Measurements from ENCODE around the gene NOTCH1. TPM values are rescaled to one million over a fixed set of nuclear protein-coding genes. Genes with fewer than 3 reads are reported as not detected.

The NOTCH1 gene
- total RNA-seq, 4 donors from 2014 or later = 19.6 to 35.4 (median 23.2) TPM

DNA sequence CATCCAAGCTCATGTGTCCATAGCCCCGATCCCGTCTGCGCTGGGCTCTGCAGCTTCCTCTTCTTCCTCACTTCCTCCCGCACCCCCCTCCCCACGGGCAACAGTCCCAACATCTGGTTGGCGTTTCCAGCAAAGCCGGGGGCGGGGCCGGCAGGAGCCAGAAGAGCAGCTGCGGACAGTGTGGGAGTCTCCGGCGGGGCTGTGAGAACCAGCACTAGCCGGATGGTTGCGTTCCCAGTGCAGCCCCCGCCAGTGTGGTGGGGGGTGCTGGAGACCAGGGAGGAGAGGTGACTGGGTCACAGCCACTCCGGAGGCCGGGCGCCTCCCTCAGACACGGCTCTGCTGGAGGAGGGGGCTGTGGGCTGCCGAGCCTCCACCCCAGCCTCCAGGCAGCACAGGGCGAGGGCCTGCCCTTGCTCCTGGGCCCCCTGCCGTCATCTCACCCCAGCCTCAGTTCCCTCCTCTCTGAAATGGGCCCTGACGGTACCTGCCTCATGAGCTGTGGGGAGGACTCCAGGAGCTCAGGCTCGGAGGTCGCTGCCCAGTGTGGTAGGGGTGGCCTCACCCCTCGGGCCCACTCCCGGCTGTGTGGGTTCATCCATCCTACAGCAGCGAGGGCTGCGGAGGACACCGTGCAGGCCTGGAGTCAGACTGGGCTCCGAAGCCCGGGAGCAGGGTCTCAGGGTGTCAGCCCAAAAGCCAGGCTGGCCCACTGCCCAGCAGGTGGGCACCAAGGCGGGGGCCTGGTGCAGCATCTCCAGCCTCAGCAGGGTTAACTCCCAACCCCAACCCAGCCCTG lies 41.5 kb upstream of the NOTCH1 start:
- intact Hi-C loops (cut with DNase I) = no loop called here
- Histone ChIP-seq H3K4me1 (peaks cover 13 to 34% of the 10 kb centered on the region in 2 donors), H3K36me3 (no peaks in the 10 kb centered on the region), H3K27ac (no peak overlapping the region), H3K27me3 (no peaks in the 10 kb centered on the region), H3K4me3 (replicated peaks in 1 of 3) (no peak overlapping the region), H3K9me3 (no peaks in the 10 kb centered on the region)
- DNase-seq = peak; percentile 29 to 30
- TF ChIP-seq POLR2A (IDR thresholded peaks at IDR 0.05) (no peak), CTCF (IDR thresholded peaks at IDR 0.05) (no peak)
- WGBS, 2 donors = 12 to 27% methylated on average over 17 to 18 of the region's 33 CpGs

DNA sequence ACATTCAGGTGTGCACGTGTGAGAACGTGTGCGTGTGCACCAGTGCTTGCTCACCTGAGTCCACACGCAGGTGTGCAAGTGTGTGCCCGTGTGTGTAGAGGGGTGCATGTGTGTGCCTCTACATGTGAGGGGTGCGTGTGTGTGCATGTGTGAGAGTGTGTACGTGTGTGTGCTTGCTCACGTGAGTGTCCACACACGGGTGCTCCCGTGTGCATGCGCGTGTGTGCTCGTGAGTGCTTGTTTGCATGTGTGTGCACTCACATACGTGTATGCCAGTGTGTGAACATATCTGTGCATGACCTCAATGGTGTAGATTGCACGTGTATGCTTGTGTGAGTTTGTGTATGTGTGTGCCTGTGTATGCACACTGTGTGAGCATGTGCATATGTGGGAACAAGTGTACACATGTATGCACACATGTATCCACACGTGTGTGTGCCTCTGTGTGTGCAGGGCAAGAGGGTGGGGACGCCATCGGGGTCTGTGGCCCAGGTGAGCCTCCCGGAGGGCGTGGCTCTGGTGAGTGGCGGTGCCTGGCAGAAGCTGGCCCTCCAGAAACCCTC lies 40.6 kb upstream of the NOTCH1 start:
- Histone ChIP-seq H3K27ac (no peak overlapping the region), H3K4me3 (replicated peaks in 1 of 3) (no peak overlapping the region), H3K27me3 (no peaks in the 10 kb centered on the region), H3K4me1 (peaks cover 13 to 34% of the 10 kb centered on the region in 2 donors), H3K9me3 (no peaks in the 10 kb centered on the region), H3K36me3 (no peaks in the 10 kb centered on the region)
- no peak for DNase-seq
- intact Hi-C loops (cut with DNase I) = no loop called here
- no peak for TF ChIP-seq CTCF (IDR thresholded peaks at IDR 0.05)
- no peak for TF ChIP-seq POLR2A (IDR thresholded peaks at IDR 0.05)
- 84 to 90% methylated on average over 16 to 21 of the region's 21 CpGs for WGBS, 2 donors

DNA sequence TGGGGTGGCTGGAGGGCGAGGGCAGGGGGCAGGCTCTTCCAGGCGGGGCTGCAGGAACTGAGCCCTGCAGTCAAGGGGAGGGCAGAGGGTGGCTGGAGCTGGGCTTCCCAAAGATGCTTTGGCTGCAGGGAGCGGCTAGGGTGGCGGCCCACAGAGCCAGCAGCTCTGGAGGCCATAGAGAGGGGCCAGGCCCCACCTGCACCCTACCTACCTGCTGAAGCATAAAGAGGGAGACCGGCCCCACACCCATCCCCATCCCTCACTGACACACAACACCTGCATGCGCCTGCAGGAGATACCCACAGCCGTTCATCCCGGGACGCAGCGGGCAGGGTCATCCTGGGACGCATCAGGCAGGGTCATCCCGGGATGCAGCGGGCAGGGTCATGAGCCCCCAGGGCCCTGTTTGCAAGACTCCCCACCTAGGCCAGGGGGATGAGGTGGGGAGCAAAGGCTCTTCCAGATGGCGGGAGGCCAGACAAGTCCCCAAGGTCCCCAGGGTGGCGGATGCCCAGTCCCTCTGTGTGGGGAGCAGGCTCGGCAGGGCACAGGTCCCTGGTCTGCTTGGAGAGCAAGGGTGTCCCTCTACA lies 39.8 kb upstream of the NOTCH1 start:
- DNase-seq = no peak
- intact Hi-C loops (cut with DNase I) = no loop called here
- Histone ChIP-seq H3K27ac (no peak overlapping the region), H3K27me3 (no peaks in the 10 kb centered on the region), H3K4me1 (peaks cover 13 to 31% of the 10 kb centered on the region in 2 donors), H3K36me3 (no peaks in the 10 kb centered on the region), H3K4me3 (replicated peaks in 1 of 3) (no peak overlapping the region), H3K9me3 (no peaks in the 10 kb centered on the region)
- no peak for TF ChIP-seq CTCF (IDR thresholded peaks at IDR 0.05)
- no peak for TF ChIP-seq POLR2A (IDR thresholded peaks at IDR 0.05)
- 93 to 94% methylated on average over 7 to 15 of the region's 16 CpGs for WGBS, 2 donors

GRCh38 chr9:136584934-136585333 lies 39.1 kb upstream of the NOTCH1 start:
- 45 to 68% methylated on average over 5 to 9 of the region's 10 CpGs for WGBS, 2 donors
- peaks cover 13 to 27% of the 10 kb centered on the region in 2 donors for H3K4me1 ChIP-seq
- no peaks in the 10 kb centered on the region for H3K9me3 ChIP-seq
- TF ChIP-seq CTCF (IDR thresholded peaks at IDR 0.05) (no peak), POLR2A (IDR thresholded peaks at IDR 0.05) (no peak)
- H3K4me3 ChIP-seq (replicated peaks in 1 of 3) = no peak overlapping the region
- no peaks in the 10 kb centered on the region for H3K27me3 ChIP-seq
- H3K27ac ChIP-seq = no peak overlapping the region
- peak in 1 of 2 donors; percentile 24 for DNase-seq
- no peaks in the 10 kb centered on the region for H3K36me3 ChIP-seq
- intact Hi-C loops (cut with DNase I) = no loop called here

Data from thyroid gland (tissue), 4 donors.